Trophoblast cell (in vitro differentiated cells and primary cell): ENCODE data around the gene NAXD.

Experiments used
- DNase-seq, 2 donors: peaks; one replicate each; pipeline ENCODE4 v3.0.0-alpha.2; 2016
- H2AFZ ChIP-seq: 2 replicates; pipeline ENCODE4 v1.6.1; 2013; ENCODE audit warnings: low read length, moderate library complexity, mild to moderate bottlenecking; ENCODE audit not compliant: insufficient read depth, poor library complexity
- H2AK5ac ChIP-seq: 2 replicates; pipeline ENCODE4 v1.6.1; 2013; ENCODE audit warnings: mild to moderate bottlenecking, low read length
- H2BK120ac ChIP-seq: 2 replicates; pipeline ENCODE4 v1.6.1; 2013; ENCODE audit warnings: low read length, mild to moderate bottlenecking, moderate library complexity; ENCODE audit not compliant: insufficient read depth, poor library complexity
- H2BK12ac ChIP-seq: 2 replicates; pipeline ENCODE4 v1.6.1; 2013; ENCODE audit warnings: mild to moderate bottlenecking, low read length, moderate library complexity
- H2BK5ac ChIP-seq: 2 replicates; pipeline ENCODE4 v1.6.1; 2013; ENCODE audit warnings: low read length, low read depth, moderate library complexity, mild to moderate bottlenecking; ENCODE audit not compliant: poor library complexity
- H3K14ac ChIP-seq: 2 replicates; pipeline ENCODE4 v1.6.1; 2013; ENCODE audit warnings: mild to moderate bottlenecking, low read length
- H3K18ac ChIP-seq: 2 replicates; pipeline ENCODE4 v1.6.1; 2013; ENCODE audit warnings: mild to moderate bottlenecking, low read length
- H3K23ac ChIP-seq: 2 replicates; pipeline ENCODE4 v1.6.1; 2013; ENCODE audit warnings: low read length
- H3K27ac ChIP-seq: 2 replicates; pipeline ENCODE4 v1.5.1; 2013; ENCODE audit warnings: low read depth, mild to moderate bottlenecking, inconsistent platforms, low read length, moderate library complexity
- H3K27me3 ChIP-seq: 2 replicates; pipeline ENCODE4 v1.6.1; 2013; ENCODE audit warnings: inconsistent platforms, mild to moderate bottlenecking, low read length, moderate library complexity; ENCODE audit not compliant: insufficient read depth
- H3K36me3 ChIP-seq, 2 experiments: 1 replicate in 1 of 2; 2 replicates in 1 of 2; pipeline ENCODE4 v1.6.1; 2013; ENCODE audit warnings: low read length in 2 of 2, mild to moderate bottlenecking in 2 of 2, moderate library complexity in 1 of 2; ENCODE audit not compliant: insufficient read depth in 2 of 2, control insufficient read depth in 1 of 2
- H3K4ac ChIP-seq: 2 replicates; pipeline ENCODE4 v1.6.1; 2013; ENCODE audit warnings: low read depth, mild to moderate bottlenecking, low read length, moderate library complexity
- H3K4me1 ChIP-seq, 2 experiments: 1 replicate in 1 of 2; 2 replicates in 1 of 2; pipeline ENCODE4 v1.6.1; 2013; ENCODE audit warnings: low read length in 2 of 2, mild to moderate bottlenecking in 2 of 2, moderate library complexity in 1 of 2; ENCODE audit not compliant: insufficient read depth in 2 of 2, control insufficient read depth in 1 of 2
- H3K4me2 ChIP-seq: 2 replicates; pipeline ENCODE4 v1.6.1; 2013; ENCODE audit warnings: inconsistent platforms, mild to moderate bottlenecking, low read length, moderate library complexity
- H3K4me3 ChIP-seq: 2 replicates; pipeline ENCODE4 v1.5.1; 2013; ENCODE audit warnings: mild to moderate bottlenecking, low read depth, low read length, inconsistent platforms
- H3K79me1 ChIP-seq: one replicate; pipeline ENCODE4 v1.6.1; 2013; ENCODE audit warnings: low read length
- H3K79me2 ChIP-seq: 2 replicates; pipeline ENCODE4 v1.6.1; 2013; ENCODE audit warnings: low read length, mild to moderate bottlenecking; ENCODE audit not compliant: control insufficient read depth, insufficient read depth, poor library complexity
- H3K9ac ChIP-seq: 2 replicates; pipeline ENCODE4 v1.6.1; 2013; ENCODE audit warnings: mild to moderate bottlenecking, low read length
- H3K9me3 ChIP-seq: 2 replicates; pipeline ENCODE4 v1.6.1; 2013; ENCODE audit warnings: low read depth, mild to moderate bottlenecking, control low read depth, inconsistent platforms, low read length; ENCODE audit not compliant: insufficient read depth
- H4K12ac ChIP-seq: 2 replicates; pipeline ENCODE4 v1.6.1; 2013; ENCODE audit warnings: low read depth, mild to moderate bottlenecking, low read length, moderate library complexity
- H4K8ac ChIP-seq: 2 replicates; pipeline ENCODE4 v1.6.1; 2013; ENCODE audit warnings: low read depth, mild to moderate bottlenecking, low read length, moderate library complexity
- H4K91ac ChIP-seq: one replicate; pipeline ENCODE4 v1.6.1; 2013; ENCODE audit warnings: low read depth, mild to moderate bottlenecking, low read length, moderate library complexity
- WGBS: extraction: QIAGEN DNeasy Blood & Tissue Kit; methylation state at CpG from one replicate; pipeline ENCODE4 v1.1.7; 2013; ENCODE audit warnings: missing lambda C conversion rate; ENCODE audit not compliant: insufficient read length, insufficient coverage; ENCODE audit errors: extremely low coverage; 5-methylcytosine and 5-hydroxymethylcytosine counted together

NAXD gene

GRCh38 chr13:110616103-110617101, 1.1 kb downstream of the NAXD start:
- peak overlapping the region; percentile 90 for H3K4me2 ChIP-seq
- peak overlapping the region; percentile 70 for H2BK5ac ChIP-seq
- peak overlapping the region; percentile 76 for H3K27ac ChIP-seq
- H2BK120ac ChIP-seq: peak overlapping the region; percentile 79
- peak overlapping the region; percentile 70 for H3K4ac ChIP-seq
- DNase-seq: peak; percentile 51 to 66
- no peak overlapping the region for H2BK12ac ChIP-seq
- H3K9ac ChIP-seq: peak overlapping the region; percentile 89
- peak overlapping the region; percentile 81 for H2AFZ ChIP-seq
- peak overlapping the region; percentile 94 for H4K8ac ChIP-seq
- peaks cover 13% of the 10 kb centered on the region for H3K79me1 ChIP-seq
- peak overlapping the region; percentile 89 for H4K12ac ChIP-seq
- H4K91ac ChIP-seq: peak overlapping the region; percentile 87
- H3K4me1 ChIP-seq: peaks cover 9 to 13% of the 10 kb centered on the region in 2 experiments
- no peak overlapping the region for H3K23ac ChIP-seq
- H3K14ac ChIP-seq: peak overlapping the region; percentile 96
- H3K18ac ChIP-seq: peak overlapping the region; percentile 94
- no CpG with 5 or more reads among the region's 37 CpGs for WGBS
- H3K36me3 ChIP-seq: peaks cover 0 to 4% of the 10 kb centered on the region in 2 experiments
- H2AK5ac ChIP-seq: peak overlapping the region; percentile 21
- H3K79me2 ChIP-seq: peaks cover 19% of the 10 kb centered on the region
- H3K27me3 ChIP-seq: no peaks in the 10 kb centered on the region
- peak overlapping the region; percentile 97 for H3K4me3 ChIP-seq
- H3K9me3 ChIP-seq: peaks cover 5% of the 10 kb centered on the region

- no peak overlapping the region for H4K12ac ChIP-seq
- no peaks in the 10 kb centered on the region for H3K27me3 ChIP-seq
- no peak overlapping the region for H3K14ac ChIP-seq
- H2BK5ac ChIP-seq: no peak overlapping the region
- H3K79me1 ChIP-seq: peaks cover 13% of the 10 kb centered on the region
- H3K9me3 ChIP-seq: peaks cover 5% of the 10 kb centered on the region
- no peak for DNase-seq
- peaks cover 7 to 11% of the 10 kb centered on the region in 2 experiments for H3K4me1 ChIP-seq
- peak overlapping the region; percentile 51 for H3K23ac ChIP-seq
- H3K18ac ChIP-seq: no peak overlapping the region
- no peak overlapping the region for H3K4me2 ChIP-seq
- H2AK5ac ChIP-seq: no peak overlapping the region
- no peak overlapping the region for H2BK12ac ChIP-seq
- H3K4me3 ChIP-seq: no peak overlapping the region
- H2AFZ ChIP-seq: peak overlapping the region; percentile 66
- WGBS: no CpG with 5 or more reads among the region's 8 CpGs
- H3K4ac ChIP-seq: peak overlapping the region; percentile 99
- no peak overlapping the region for H3K9ac ChIP-seq
- H3K79me2 ChIP-seq: peaks cover 19% of the 10 kb centered on the region
- peaks cover 0 to 7% of the 10 kb centered on the region in 2 experiments for H3K36me3 ChIP-seq
- no peak overlapping the region for H4K8ac ChIP-seq
- H4K91ac ChIP-seq: no peak overlapping the region
- no peak overlapping the region for H3K27ac ChIP-seq
- H2BK120ac ChIP-seq: no peak overlapping the region
Observed at GRCh38 chr13:110617321-110618072, 2.2 kb downstream of the NAXD start.

- WGBS: no CpG with 5 or more reads among the region's 8 CpGs
Observed at GRCh38 chr13:110618167-110618566, 2.8 kb downstream of the NAXD start.

GRCh38 chr13:110618780-110619179, 3.4 kb downstream of the NAXD start:
- WGBS: no CpG with 5 or more reads among the region's 9 CpGs
- Histone ChIP-seq H2BK5ac (no peak overlapping the region), H3K4me1 (peaks cover 7 to 11% of the 10 kb centered on the region in 2 experiments), H3K79me2 (peaks cover 19% of the 10 kb centered on the region), H3K9ac (peak overlapping the region; percentile 61), H4K8ac (no peak overlapping the region), H2BK12ac (no peak overlapping the region), H3K4me2 (no peak overlapping the region), H3K36me3 (peaks cover 7 to 15% of the 10 kb centered on the region in 2 experiments), H2AK5ac (no peak overlapping the region), H2BK120ac (no peak overlapping the region), H3K4me3 (no peak overlapping the region), H3K14ac (no peak overlapping the region), H4K91ac (no peak overlapping the region), H3K4ac (peak overlapping the region; percentile 81), H2AFZ (no peak overlapping the region), H3K79me1 (peaks cover 13% of the 10 kb centered on the region), H3K9me3 (peaks cover 5% of the 10 kb centered on the region), H3K23ac (no peak overlapping the region), H3K27ac (no peak overlapping the region), H3K27me3 (no peaks in the 10 kb centered on the region), H4K12ac (no peak overlapping the region), H3K18ac (no peak overlapping the region)
- no peak for DNase-seq

More at GRCh38 chr13:110618167-110618566, 2.8 kb downstream of the NAXD start:
- Histone ChIP-seq H4K8ac (no peak overlapping the region), H2AFZ (no peak overlapping the region), H3K79me1 (peaks cover 13% of the 10 kb centered on the region), H3K4me3 (no peak overlapping the region), H3K79me2 (peaks cover 19% of the 10 kb centered on the region), H3K4me2 (no peak overlapping the region), H2BK5ac (no peak overlapping the region), H2AK5ac (no peak overlapping the region), H2BK120ac (no peak overlapping the region), H4K12ac (no peak overlapping the region), H3K9me3 (peaks cover 5% of the 10 kb centered on the region), H4K91ac (no peak overlapping the region), H3K27ac (no peak overlapping the region), H3K4ac (peak overlapping the region; percentile 97), H3K36me3 (peaks cover 3 to 12% of the 10 kb centered on the region in 2 experiments), H3K9ac (no peak overlapping the region), H3K4me1 (peaks cover 7 to 11% of the 10 kb centered on the region in 2 experiments), H3K23ac (no peak overlapping the region), H3K27me3 (no peaks in the 10 kb centered on the region), H2BK12ac (no peak overlapping the region), H3K14ac (no peak overlapping the region), H3K18ac (no peak overlapping the region)
- DNase-seq: no peak
